Measurements from ENCODE around the gene MYO16.
"Not testable (repeated sequence)": the region's sequence is repeated elsewhere in the genome, so short reads cannot be mapped to it uniquely, and the experiment has no call there.

Gene MYO16

GRCh38 chr13:108747843-108748242 lies 118.4 kb downstream of the MYO16 start:
- no peak for DNase-seq

DNA sequence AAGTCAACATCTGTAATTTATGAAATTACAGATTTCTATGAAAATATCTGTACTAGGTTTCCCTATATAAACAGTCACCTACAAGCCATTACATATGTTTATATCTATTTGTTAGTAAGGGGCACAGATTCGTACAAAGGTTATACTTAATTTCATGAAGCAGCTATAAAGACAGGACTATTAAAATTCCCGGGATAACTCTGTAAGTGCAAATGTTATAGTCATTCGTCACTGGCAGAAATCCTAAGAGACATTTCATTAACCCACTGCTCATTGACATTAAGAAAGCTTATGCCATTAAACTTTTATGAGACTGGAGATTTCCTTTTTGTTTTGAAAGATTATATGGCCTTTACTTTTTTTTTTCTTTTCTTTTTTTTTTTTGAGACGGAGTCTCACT lies 122.9 kb downstream of the MYO16 start:
- no peak for DNase-seq

GRCh38 chr13:108755083-108755482 lies 125.7 kb downstream of the MYO16 start:
- no peak for DNase-seq

DNA sequence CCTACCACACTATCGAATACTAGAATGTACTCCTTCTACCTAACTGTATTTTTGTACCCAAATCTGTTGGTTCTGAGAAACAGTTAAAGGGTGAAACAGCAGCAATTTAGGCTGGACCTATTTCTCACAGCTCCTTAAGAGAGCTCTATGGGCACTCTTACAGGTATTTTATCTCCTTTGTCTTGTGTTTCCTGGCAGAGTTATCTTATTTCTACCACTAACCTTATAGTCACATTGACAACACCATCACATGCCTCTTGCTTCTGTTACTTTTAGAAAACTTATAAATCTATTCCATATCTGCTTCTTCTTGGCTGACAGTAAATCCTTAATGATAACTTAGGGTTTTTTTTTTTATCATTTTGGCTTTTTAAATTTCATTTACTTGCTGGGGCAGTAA lies 130.7 kb downstream of the MYO16 start:
- DNase-seq = no peak

GRCh38 chr13:108760541-108760940 lies 131.1 kb downstream of the MYO16 start:
- no peak for DNase-seq

DNA sequence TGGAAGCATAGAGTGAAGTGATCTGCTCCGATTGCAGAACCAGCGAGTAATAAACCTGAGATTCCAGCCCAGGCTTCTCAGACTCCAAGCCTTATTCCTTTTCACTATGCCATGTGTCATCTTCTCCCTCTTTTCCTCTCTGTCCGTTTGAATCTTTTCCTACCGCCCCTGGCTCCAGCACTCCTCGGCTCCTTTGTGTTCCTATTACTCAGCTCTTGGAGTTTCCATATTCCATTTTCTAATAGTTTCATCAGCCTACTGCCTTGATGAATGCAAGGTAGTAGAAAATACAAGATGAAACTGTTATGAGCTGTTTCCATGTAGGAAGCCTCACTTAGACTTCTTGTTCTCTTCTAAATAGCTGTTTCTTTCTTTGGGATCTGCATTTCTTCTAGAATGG lies 138.6 kb downstream of the MYO16 start:
- no peak for DNase-seq

DNA sequence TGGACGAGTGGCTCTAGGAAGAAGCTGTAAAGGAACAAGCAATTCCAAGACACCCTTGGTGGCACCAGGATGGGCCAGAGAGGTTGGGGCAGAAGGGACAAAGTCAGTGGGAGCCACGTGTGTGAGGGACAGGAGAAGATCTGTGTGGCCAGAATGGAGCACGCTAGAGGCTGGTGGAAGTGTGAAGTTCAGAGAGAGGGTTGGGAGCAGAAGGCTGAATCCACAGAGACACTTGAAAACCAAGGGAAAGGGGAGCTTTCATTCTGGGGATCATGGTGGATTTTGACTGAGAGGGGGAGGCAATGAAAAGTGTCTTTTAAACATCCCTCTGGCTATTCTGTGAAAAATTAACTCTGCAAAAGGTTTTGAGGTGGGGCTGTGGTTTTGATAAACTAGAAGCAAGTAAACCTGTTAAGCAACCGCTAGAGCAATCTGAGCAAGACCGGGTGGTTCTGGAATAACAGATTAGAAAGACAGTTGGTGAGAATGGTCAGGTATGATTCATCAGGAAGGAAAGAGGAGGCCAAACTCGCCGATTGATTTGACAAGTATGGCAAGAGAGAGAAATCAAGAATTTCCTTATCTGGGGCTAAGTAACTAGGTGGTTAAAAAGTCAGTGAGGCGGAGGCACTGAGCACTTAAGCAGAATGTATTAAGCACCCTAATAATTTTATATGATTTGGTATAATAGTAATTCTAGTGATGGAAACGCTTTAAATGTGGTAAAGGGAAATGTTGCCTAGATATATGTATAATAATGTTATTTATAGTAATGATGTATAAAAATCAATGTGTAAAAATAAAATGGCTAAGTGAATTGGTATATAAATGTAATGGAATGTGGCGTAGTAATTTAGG lies 140.0 kb downstream of the MYO16 start:
- no peak for DNase-seq

DNA sequence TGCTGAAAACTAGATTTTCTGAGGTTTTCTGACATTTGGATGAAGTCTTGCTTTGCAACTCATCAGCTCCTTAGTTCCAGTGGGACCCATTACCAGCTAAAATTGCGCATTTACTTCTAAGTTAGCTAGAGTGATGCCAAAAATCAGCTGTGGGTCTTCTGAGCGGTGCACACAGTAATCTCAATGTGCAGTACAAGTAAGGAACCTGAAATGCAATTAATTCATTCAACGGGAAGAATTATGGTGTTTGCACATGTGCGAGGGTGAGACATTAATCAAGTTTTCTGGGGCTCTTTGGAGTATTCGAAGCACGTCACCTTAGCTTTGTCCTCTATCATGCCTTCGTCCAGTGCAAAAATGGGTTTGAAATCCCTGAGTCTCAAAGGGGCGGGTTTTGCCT lies 146.2 kb downstream of the MYO16 start:
- DNase-seq = no peak

- DNase-seq = no peak
These were observed 147.2 kb downstream of the MYO16 start for GRCh38 chr13:108776650-108777049.

- no peak for DNase-seq
These were observed 148.3 kb downstream of the MYO16 start for GRCh38 chr13:108777421-108778420.

GRCh38 chr13:108779308-108779707 lies 149.9 kb downstream of the MYO16 start:
- no peak for DNase-seq

DNA sequence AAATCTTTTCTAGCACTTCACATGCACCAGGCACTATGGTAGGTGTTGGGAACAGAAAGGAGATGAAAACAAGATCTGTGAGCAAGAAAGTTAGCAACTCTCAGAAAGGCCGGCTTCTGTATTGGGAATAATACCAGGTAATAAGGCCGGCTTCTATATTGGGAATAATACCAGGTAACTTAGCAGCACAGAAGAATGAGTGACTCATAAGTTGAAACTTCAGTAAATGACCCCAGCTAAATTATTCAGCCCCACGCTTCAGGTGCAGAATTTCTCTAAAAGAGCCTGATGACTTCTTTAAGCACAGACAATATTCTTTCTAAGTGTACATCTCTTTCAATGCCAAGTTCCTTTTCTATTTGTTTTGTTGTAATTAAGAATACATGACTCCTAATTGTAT lies 151.3 kb downstream of the MYO16 start:
- no peak for DNase-seq

DNA sequence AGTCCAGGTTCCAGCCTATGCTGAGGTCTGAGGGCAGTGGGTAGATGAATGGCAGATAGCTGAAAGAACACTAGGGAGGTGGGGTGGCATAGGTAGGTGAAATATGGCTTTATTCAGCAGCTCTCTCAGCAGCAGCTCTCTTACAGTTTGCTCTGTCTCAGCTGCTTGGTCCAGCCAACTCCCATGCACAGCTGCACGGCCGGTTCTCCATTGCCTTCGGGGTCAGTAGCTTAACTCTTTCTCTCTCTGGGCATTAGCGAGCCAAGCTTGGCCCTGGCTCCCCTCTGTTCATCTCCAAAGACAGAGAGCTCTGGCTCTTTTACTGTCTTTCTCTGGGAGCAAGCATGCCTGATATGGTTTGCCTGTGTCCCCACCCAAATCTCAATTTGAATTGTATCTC lies 151.9 kb downstream of the MYO16 start:
- DNase-seq = no peak

- DNase-seq = not testable (repeated sequence)
These were observed 153.1 kb downstream of the MYO16 start for GRCh38 chr13:108782480-108782879.

GRCh38 chr13:108785844-108786243 lies 156.4 kb downstream of the MYO16 start:
- no peak for DNase-seq

- no peak for DNase-seq
These were observed 157.2 kb downstream of the MYO16 start for GRCh38 chr13:108786456-108787200.

DNA sequence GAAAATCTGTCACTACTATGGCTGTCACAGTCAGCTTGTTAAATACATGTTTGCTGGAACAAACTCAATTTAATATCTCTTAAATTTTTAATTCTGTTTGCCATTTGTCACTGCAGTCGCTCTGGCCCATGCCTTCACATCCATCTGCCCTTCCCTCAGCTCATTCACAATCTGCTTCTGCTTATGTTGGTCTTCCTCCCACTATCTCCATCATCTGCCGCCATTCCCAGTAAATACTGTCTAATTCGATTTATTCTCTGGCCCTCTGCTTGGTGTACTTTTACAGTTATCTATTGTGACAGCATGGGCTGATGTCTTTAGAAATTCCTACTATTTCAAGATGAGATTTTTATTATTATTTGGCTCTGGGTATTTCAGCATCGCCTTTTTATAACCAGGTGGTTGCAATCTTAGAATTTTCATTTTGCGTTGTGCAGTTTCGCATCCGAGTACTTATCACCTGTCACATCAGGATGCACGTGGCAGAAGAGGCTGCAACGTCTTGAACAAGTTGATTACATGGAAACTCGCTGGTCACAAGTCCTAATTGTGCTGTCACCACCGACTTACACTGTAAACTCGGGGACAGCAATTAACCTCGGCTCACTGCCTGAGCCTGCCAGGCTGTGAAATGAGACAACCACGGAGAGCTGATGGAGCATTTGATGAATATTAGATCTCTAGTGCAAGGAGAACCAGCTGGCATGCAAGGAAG lies 158.4 kb downstream of the MYO16 start:
- DNase-seq = no peak

- no peak for DNase-seq
These were observed 160.1 kb downstream of the MYO16 start for GRCh38 chr13:108789476-108789875.

GRCh38 chr13:108795841-108796240 lies 166.4 kb downstream of the MYO16 start:
- DNase-seq = no peak

- DNase-seq = no peak
These were observed 167.9 kb downstream of the MYO16 start for GRCh38 chr13:108797354-108797753.

DNA sequence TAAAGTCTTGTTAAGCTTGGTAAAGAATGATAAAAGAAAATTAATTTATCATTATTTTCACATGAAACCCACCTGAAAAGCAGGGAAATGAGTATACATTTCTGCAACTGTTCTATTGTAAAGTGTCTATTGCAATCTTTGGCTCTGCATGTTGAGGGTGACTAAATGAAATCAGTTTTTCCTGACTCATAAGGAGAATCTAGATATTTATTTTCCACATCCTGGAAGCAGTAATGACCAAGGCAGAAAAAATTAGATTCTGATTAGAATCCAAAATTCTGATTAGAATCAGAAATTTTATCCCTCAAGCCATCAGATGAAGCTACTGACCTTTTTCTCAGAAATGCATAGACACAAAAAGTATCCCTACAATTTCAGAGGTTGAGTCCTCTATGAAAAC lies 178.4 kb downstream of the MYO16 start:
- no peak for DNase-seq

GRCh38 chr13:108812165-108812564 lies 182.8 kb downstream of the MYO16 start:
- no peak for DNase-seq
